Neuronal stem cell (in vitro differentiated cells): ENCODE results near the gene RBM20.

Experiments
- DNase-seq: peaks from one replicate; pipeline ENCODE4 v3.0.0-alpha.2; 2013; ENCODE audit warnings: low spot score
- H2AFZ ChIP-seq: one replicate; pipeline ENCODE4 v1.6.1; 2013; ENCODE audit warnings: mild to moderate bottlenecking, low read length, inconsistent platforms
- H2AK5ac ChIP-seq: 2 replicates; pipeline ENCODE4 v1.6.1; 2013; ENCODE audit warnings: low read depth, mild to moderate bottlenecking, inconsistent platforms, low read length, moderate library complexity, mixed read lengths
- H2BK120ac ChIP-seq: 2 replicates; pipeline ENCODE4 v1.6.1; 2013; ENCODE audit warnings: low read depth, mild to moderate bottlenecking, inconsistent platforms, low read length, moderate library complexity, mixed read lengths
- H2BK12ac ChIP-seq: one replicate; pipeline ENCODE4 v1.6.1; 2013; ENCODE audit warnings: low read length, inconsistent platforms
- H2BK15ac ChIP-seq: 2 replicates; pipeline ENCODE4 v1.6.1; 2013; ENCODE audit warnings: mild to moderate bottlenecking, low read length, inconsistent platforms, mixed read lengths
- H2BK5ac ChIP-seq: one replicate; pipeline ENCODE4 v1.6.1; 2013; ENCODE audit warnings: inconsistent platforms, mild to moderate bottlenecking, low read length, moderate library complexity
- H3K14ac ChIP-seq: one replicate; pipeline ENCODE4 v1.6.1; 2013; ENCODE audit warnings: low read length, inconsistent platforms
- H3K18ac ChIP-seq: 2 replicates; pipeline ENCODE4 v1.6.1; 2013; ENCODE audit warnings: low read length, inconsistent platforms
- H3K23ac ChIP-seq: 2 replicates; pipeline ENCODE4 v1.6.1; 2013; ENCODE audit warnings: low read depth, mild to moderate bottlenecking, mixed read lengths, low read length, inconsistent platforms; ENCODE audit not compliant: poor library complexity
- H3K27ac ChIP-seq: replicated peaks from 3 replicates; pipeline ENCODE4 v1.5.1; 2013; ENCODE audit warnings: low read length, inconsistent platforms
- H3K27me3 ChIP-seq, 3 experiments: 2 replicates each; pipeline ENCODE4 v1.6.1; 2013; ENCODE audit warnings: low read length in 3 of 3, mild to moderate bottlenecking in 2 of 3, inconsistent platforms in 1 of 3, low read depth in 1 of 3, mixed read lengths in 1 of 3, moderate library complexity in 1 of 3; ENCODE audit not compliant: control insufficient read depth in 3 of 3, insufficient read depth in 3 of 3
- H3K36me3 ChIP-seq, 2 donors: replicated peaks in 1 of 2; 2 replicates each; pipeline ENCODE4 v1.6.1; 2013; ENCODE audit warnings: low read length in 2 of 2; ENCODE audit not compliant: control insufficient read depth in 2 of 2, insufficient read depth in 2 of 2
- H3K4ac ChIP-seq: 2 replicates; pipeline ENCODE4 v1.6.1; 2013; ENCODE audit warnings: inconsistent platforms, mild to moderate bottlenecking, low read length, moderate library complexity
- H3K4me1 ChIP-seq, 2 donors: 1 replicate in 1 of 2; 2 replicates in 1 of 2; pipeline ENCODE4 v1.6.1; 2013; ENCODE audit warnings: low read length in 2 of 2, low read depth in 1 of 2; ENCODE audit not compliant: control insufficient read depth in 2 of 2, insufficient read depth in 1 of 2
- H3K4me2 ChIP-seq: one replicate; pipeline ENCODE4 v1.6.1; 2013; ENCODE audit warnings: mild to moderate bottlenecking, low read length, inconsistent platforms; ENCODE audit not compliant: insufficient read depth, poor library complexity, severe bottlenecking
- H3K4me3 ChIP-seq, 2 donors: 2 replicates each; pipeline ENCODE4 v1.5.1; 2013; ENCODE audit warnings: low read length in 2 of 2, mild to moderate bottlenecking in 2 of 2, inconsistent platforms in 1 of 2, moderate library complexity in 1 of 2
- H3K79me1 ChIP-seq: one replicate; pipeline ENCODE4 v1.6.1; 2013; ENCODE audit warnings: low read depth, mild to moderate bottlenecking, inconsistent platforms, low read length, moderate library complexity
- H3K9ac ChIP-seq: one replicate; pipeline ENCODE4 v1.6.1; 2013; ENCODE audit warnings: mild to moderate bottlenecking, low read depth, low read length, inconsistent platforms; ENCODE audit not compliant: poor library complexity
- H3K9me3 ChIP-seq, 2 donors: replicated peaks in 1 of 2; 2 replicates each; pipeline versions ENCODE3 to v1.6.1; 2013; ENCODE audit warnings: low read length in 2 of 2, mild to moderate bottlenecking in 2 of 2, inconsistent platforms in 1 of 2, low read depth in 1 of 2, mixed read lengths in 1 of 2, moderate library complexity in 1 of 2; ENCODE audit not compliant: control insufficient read depth in 2 of 2, insufficient read depth in 1 of 2
- H4K8ac ChIP-seq: one replicate; pipeline ENCODE4 v1.6.1; 2013; ENCODE audit warnings: low read depth, mild to moderate bottlenecking, inconsistent platforms, low read length, moderate library complexity
- H4K91ac ChIP-seq: one replicate; pipeline ENCODE4 v1.6.1; 2013; ENCODE audit warnings: low read length, low read depth, mild to moderate bottlenecking, inconsistent platforms; ENCODE audit not compliant: poor library complexity
- WGBS, 2 donors: extraction: QIAGEN DNeasy Blood & Tissue Kit; methylation state at CpG; one replicate each; pipeline ENCODE4 v1.1.7; 2013; ENCODE audit warnings: missing lambda C conversion rate in 2 of 2, mixed read lengths in 1 of 2; ENCODE audit not compliant: insufficient read length in 2 of 2, insufficient replicate concordance in 1 of 2; ENCODE audit errors: extremely low coverage in 2 of 2; 5-methylcytosine and 5-hydroxymethylcytosine counted together

The RBM20 gene

DNA sequence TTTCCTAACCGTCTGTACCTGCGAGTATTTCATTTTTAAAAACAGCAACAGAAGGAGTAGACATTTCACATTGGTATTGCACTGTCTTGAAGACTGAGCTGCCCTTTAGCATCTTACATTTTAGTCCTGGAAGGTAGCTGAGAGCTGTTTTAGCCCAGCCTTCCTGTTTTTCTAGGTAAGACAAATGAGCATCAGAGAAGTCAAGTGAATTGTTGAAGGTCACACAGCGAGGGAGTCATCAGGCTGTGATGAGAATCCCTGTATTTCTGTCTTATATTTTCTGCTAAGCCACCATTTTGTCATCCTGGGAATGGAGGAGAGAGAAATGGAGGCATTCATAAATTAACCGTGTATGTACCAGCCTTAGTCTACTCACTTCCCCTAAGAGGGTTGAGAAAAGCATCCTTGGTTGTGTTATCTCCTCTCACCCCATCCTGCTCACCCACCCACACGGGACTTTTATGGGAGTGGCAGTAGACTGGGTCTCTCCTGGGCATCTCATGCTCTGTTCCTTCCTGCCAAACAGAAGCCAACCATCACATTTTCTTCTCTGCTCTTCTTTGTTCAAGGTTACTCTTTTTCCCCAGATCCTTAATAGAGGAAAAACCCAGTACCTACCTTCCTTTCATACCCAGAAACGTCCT, 8.5 kb downstream of the RBM20 start:
- H4K8ac ChIP-seq = no peak overlapping the region
- H3K27ac ChIP-seq = no peak overlapping the region
- WGBS, 2 donors = no CpG with 5 or more reads among the region's 6 CpGs

DNA sequence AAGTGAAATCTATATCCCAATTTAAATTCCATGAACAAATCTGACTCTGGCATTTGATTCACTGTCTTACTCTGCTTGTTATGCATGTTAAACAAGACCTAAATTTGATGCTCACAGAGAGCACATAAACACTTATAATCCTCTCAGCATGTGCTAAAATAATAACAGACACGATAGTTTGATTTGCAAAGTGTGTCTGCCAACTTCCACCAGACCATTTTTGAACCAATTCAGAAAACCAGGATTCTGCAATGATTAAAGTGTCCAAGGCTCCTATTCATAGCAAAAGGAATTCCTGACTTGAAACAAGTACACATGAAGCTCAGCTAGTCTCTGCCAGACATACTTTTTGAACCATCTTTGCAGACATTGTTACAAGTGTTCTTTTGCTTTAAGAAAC, 11.2 kb downstream of the RBM20 start:
- no peak overlapping the region for H3K18ac ChIP-seq
- DNase-seq = no peak
- H2BK12ac ChIP-seq = no peak overlapping the region
- H3K4me1 ChIP-seq = peaks cover 2 to 4% of the 10 kb centered on the region in 2 donors
- no peaks in the 10 kb centered on the region for H3K36me3 ChIP-seq
- no peak overlapping the region for H2AK5ac ChIP-seq
- no peak overlapping the region for H4K8ac ChIP-seq
- H2BK120ac ChIP-seq = no peak overlapping the region
- WGBS, 2 donors = no CpG with 5 or more reads among the region's 1 CpG
- H4K91ac ChIP-seq = no peak overlapping the region
- no peak overlapping the region for H3K4ac ChIP-seq
- no peak overlapping the region for H3K9ac ChIP-seq
- no peaks in the 10 kb centered on the region for H3K79me1 ChIP-seq
- H2BK15ac ChIP-seq = no peak overlapping the region
- H3K4me3 ChIP-seq = no peak overlapping the region
- H3K23ac ChIP-seq = no peak overlapping the region
- no peak overlapping the region for H3K27ac ChIP-seq
- H2BK5ac ChIP-seq = no peak overlapping the region
- H3K9me3 ChIP-seq = no peaks in the 10 kb centered on the region
- H3K4me2 ChIP-seq = no peak overlapping the region
- H2AFZ ChIP-seq = no peak overlapping the region
- peaks cover 0 to 56% (median 3%) of the 10 kb centered on the region in 3 experiments for H3K27me3 ChIP-seq
- no peak overlapping the region for H3K14ac ChIP-seq

More for the DNA sequence above, 8.5 kb downstream of the RBM20 start:
- H3K18ac ChIP-seq = no peak overlapping the region
- no peak overlapping the region for H2BK15ac ChIP-seq
- H3K4ac ChIP-seq = no peak overlapping the region
- H2BK5ac ChIP-seq = no peak overlapping the region
- no peak overlapping the region for H2AK5ac ChIP-seq
- no peaks in the 10 kb centered on the region for H3K79me1 ChIP-seq
- no peak overlapping the region for H2BK12ac ChIP-seq
- H3K23ac ChIP-seq = no peak overlapping the region
- H3K14ac ChIP-seq = no peak overlapping the region
- H3K27me3 ChIP-seq = peaks cover 0 to 67% (median 3%) of the 10 kb centered on the region in 3 experiments
- H3K36me3 ChIP-seq = no peaks in the 10 kb centered on the region
- H2BK120ac ChIP-seq = no peak overlapping the region
- H3K4me1 ChIP-seq = peaks cover 2 to 10% of the 10 kb centered on the region in 2 donors
- no peak overlapping the region for H4K91ac ChIP-seq
- H3K9ac ChIP-seq = no peak overlapping the region
- no peak overlapping the region for H3K4me2 ChIP-seq
- no peaks in the 10 kb centered on the region for H3K9me3 ChIP-seq
- no peak for DNase-seq
- no peak overlapping the region for H2AFZ ChIP-seq
- H3K4me3 ChIP-seq = no peak overlapping the region

DNA sequence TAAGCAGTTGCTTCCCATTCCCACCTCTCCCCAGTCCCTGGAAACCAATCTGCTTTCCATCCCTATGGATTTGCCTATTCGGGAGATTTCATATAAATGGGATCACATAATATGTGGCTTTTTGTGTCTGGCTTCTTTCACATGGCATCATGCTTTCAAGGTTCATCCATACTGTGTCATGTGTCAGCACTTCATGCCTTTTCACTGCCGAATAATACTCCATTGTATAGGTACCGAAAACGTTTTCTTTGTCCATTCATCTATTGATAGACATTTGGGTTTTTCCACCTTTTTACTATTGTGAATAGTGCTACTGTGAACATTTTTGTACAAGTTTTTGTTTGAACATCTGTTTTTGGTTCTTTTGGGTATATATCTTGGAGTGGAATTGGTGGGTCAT, 12.5 kb downstream of the RBM20 start:
- Histone ChIP-seq H2BK12ac (no peak overlapping the region), H3K14ac (no peak overlapping the region)
- WGBS, 2 donors = no CpG with 5 or more reads among the region's 4 CpGs

DNA sequence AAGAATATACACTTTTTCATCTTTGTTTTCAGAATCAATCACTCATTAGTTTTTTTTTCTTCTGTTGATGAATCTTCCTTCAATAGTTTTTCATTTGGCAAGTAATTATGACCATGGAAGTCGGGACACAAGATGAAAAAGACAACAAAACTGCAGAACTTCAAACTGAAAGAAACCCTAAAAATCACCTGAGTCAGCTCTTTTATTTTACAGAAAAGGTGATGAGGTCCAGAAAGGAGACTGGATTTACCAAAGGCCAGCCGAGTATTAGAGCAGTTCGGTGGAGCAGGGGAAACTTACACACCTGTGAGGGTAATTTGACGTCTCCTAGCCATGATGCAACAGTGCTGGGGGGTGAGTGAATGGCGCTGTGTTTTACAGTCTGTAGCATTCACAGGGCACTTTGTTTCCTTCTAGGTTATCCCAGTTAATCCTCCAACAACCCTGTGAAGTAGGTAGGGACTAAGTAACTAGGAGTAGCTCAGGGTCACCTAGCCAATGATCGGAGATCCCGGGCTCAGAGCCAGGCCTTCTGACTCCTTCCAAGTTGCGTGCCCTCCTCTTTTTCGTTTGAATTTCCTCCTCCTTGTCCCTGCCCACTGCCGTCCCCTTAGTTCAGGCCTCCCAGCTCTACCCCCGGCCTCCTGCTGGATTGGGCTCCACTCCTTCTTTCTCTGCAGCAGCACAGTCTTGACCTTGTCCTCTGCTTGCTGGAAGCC, 14.0 kb downstream of the RBM20 start:
- H3K4me1 ChIP-seq = no peaks in the 10 kb centered on the region
- H2BK12ac ChIP-seq = no peak overlapping the region
- H2AK5ac ChIP-seq = no peak overlapping the region
- H2BK5ac ChIP-seq = no peak overlapping the region
- no peak overlapping the region for H3K9ac ChIP-seq
- H3K4me3 ChIP-seq = no peak overlapping the region
- no peak overlapping the region for H3K23ac ChIP-seq
- H3K79me1 ChIP-seq = no peaks in the 10 kb centered on the region
- H3K36me3 ChIP-seq = no peaks in the 10 kb centered on the region
- DNase-seq = no peak
- no peak overlapping the region for H3K18ac ChIP-seq
- no CpG with 5 or more reads among the region's 11 CpGs for WGBS, 2 donors
- H3K14ac ChIP-seq = no peak overlapping the region
- no peak overlapping the region for H4K8ac ChIP-seq
- H3K4me2 ChIP-seq = no peak overlapping the region
- H2AFZ ChIP-seq = no peak overlapping the region
- no peak overlapping the region for H4K91ac ChIP-seq
- H3K9me3 ChIP-seq = no peaks in the 10 kb centered on the region
- H3K4ac ChIP-seq = no peak overlapping the region
- peaks cover 0 to 36% (median 2%) of the 10 kb centered on the region in 3 experiments for H3K27me3 ChIP-seq
- H2BK15ac ChIP-seq = no peak overlapping the region
- no peak overlapping the region for H3K27ac ChIP-seq
- no peak overlapping the region for H2BK120ac ChIP-seq

More for the DNA sequence above, 12.5 kb downstream of the RBM20 start:
- H2BK120ac ChIP-seq = no peak overlapping the region
- DNase-seq = no peak
- no peak overlapping the region for H4K91ac ChIP-seq
- peaks cover 0 to under 1% of the 10 kb centered on the region in 2 donors for H3K4me1 ChIP-seq
- H4K8ac ChIP-seq = no peak overlapping the region
- H3K27me3 ChIP-seq = peaks cover 0 to 48% (median 5%) of the 10 kb centered on the region in 3 experiments
- H2BK15ac ChIP-seq = no peak overlapping the region
- H3K36me3 ChIP-seq = no peaks in the 10 kb centered on the region
- H2BK5ac ChIP-seq = no peak overlapping the region
- no peak overlapping the region for H3K18ac ChIP-seq
- no peak overlapping the region for H3K9ac ChIP-seq
- H3K4ac ChIP-seq = no peak overlapping the region
- no peak overlapping the region for H3K4me3 ChIP-seq
- H3K79me1 ChIP-seq = no peaks in the 10 kb centered on the region
- no peaks in the 10 kb centered on the region for H3K9me3 ChIP-seq
- H2AK5ac ChIP-seq = no peak overlapping the region
- H2AFZ ChIP-seq = no peak overlapping the region
- H3K23ac ChIP-seq = no peak overlapping the region
- H3K4me2 ChIP-seq = no peak overlapping the region
- H3K27ac ChIP-seq = no peak overlapping the region
